RPMI7951 (cell line): ENCODE results near the gene HOXB8. TPM values are rescaled to one million over a fixed set of nuclear protein-coding genes. Genes with fewer than 3 reads are reported as not detected.

Source experiments
- DNase-seq: peaks from one replicate; pipeline ENCODE4 v3.0.0-alpha.2; 2012; ENCODE audit warnings: low read depth
- total RNA-seq: library from RNA; depleted of rRNA; stranded (reverse); fragments of >200 nt; shearing (Covaris generic); gene quantifications from 2 replicates; pipeline ENCODE4 v1.2.3, GENCODE V29; 2014

The HOXB8 gene
- total RNA-seq, 1 experiment from 2014 or later: 0.24 TPM

- DNase-seq: no peak
Observed at GRCh38 chr17:48583708-48584222, 31.3 kb downstream of the HOXB8 start.

GRCh38 chr17:48582750-48583069 lies 32.4 kb downstream of the HOXB8 start:
- DNase-seq: no peak

GRCh38 chr17:48579760-48580554 lies 35.1 kb downstream of the HOXB8 start:
- no peak for DNase-seq

GRCh38 chr17:48579471-48579759 lies 35.7 kb downstream of the HOXB8 start:
- no peak for DNase-seq

- no peak for DNase-seq
Observed at GRCh38 chr17:48578616-48579470, 36.2 kb downstream of the HOXB8 start.

GRCh38 chr17:48577946-48578615 lies 37.0 kb downstream of the HOXB8 start, which contains the start of gene HOXB4:
HOXB4 (minus strand) TSS chr17:48578350; CDS start chr17:48578319, 31 bp downstream.
- DNase-seq: peak; percentile 61

- no peak for DNase-seq
Observed at GRCh38 chr17:48577330-48577945, 37.7 kb downstream of the HOXB8 start.

- DNase-seq: peak; percentile 68
Observed at GRCh38 chr17:48576479-48577309, 38.4 kb downstream of the HOXB8 start.

GRCh38 chr17:48575673-48576478 lies 39.2 kb downstream of the HOXB8 start:
- DNase-seq: no peak

- DNase-seq: peak; percentile 24
Observed at GRCh38 chr17:48575066-48575582, 40.0 kb downstream of the HOXB8 start.

- DNase-seq: no peak
Observed at GRCh38 chr17:48574505-48575065, 40.5 kb downstream of the HOXB8 start.

- DNase-seq: no peak
Observed at GRCh38 chr17:48571826-48572417, 43.2 kb downstream of the HOXB8 start.

GRCh38 chr17:48571024-48571818 lies 43.9 kb downstream of the HOXB8 start:
- DNase-seq: no peak

GRCh38 chr17:48570325-48571023 lies 44.6 kb downstream of the HOXB8 start:
- no peak for DNase-seq

GRCh38 chr17:48569674-48570324 lies 45.3 kb downstream of the HOXB8 start:
- no peak for DNase-seq

- DNase-seq: no peak
Observed at GRCh38 chr17:48569240-48569582, 45.9 kb downstream of the HOXB8 start.
